GM19324 (cell line): ENCODE data around the gene NOTCH4.
"Not testable (repeated sequence)": the region's sequence is repeated elsewhere in the genome, so short reads cannot be mapped to it uniquely, and the experiment has no call there.

Experiments used
- ATAC-seq: cut with Tn5 transposase; IDR thresholded peaks from one replicate; pipeline ENCODE4 v1.9.1; 2021; ENCODE audit warnings: mild to moderate bottlenecking, moderate library complexity; ENCODE audit not compliant: unreplicated experiment, low FRiP score

The NOTCH4 gene

DNA sequence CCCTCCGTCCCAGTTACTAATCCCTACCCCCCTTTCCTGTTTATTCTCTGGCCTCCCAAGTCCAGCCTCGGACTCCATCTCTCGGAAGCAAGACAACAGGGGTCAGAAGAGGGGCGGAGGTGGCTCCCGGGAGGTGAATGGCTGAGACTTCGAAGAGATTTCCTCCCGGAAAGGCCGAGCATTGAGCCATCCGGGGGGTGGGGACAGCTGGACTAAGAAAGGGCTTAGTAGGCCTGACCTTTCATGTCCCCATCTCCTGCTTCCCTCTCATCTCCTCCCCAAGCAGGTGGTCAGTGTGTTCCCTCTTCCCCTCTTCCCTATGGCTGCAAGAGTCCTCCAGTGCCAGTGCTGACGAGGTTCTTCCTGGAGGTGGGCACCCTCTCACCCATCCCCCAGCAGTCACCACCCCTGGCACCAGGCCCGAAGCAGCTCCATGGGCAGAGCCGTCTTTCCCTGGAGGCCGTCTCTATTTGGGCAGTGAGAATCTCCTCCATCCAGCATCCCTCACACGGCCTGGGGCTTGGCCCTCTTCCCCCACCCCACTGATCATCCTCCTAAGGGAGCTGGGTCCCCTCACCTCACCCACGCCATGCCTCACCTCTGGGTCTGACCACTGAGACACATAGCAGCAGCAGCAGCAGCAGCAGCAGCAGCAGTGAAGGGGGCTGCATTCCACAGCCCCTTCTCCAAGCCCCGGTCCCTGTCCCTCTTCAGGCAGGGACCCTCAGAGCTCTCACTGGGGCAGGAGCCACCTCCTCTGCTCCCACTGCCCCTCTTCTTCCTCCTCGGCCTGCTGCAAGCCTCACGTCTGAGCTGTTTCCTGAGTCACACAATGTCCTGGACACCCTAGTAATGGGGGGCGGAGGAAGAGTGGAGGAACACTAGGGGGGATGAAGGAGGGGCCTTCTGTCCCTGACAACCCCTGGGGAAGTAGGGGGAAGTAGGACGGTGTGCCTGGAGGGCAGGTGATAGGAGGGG is at the start of gene NOTCH4:
Gene NOTCH4, minus strand, starts transcription at position 810 of the 978 bp plus-strand sequence. Its CDS starts 139 bp downstream, at position 671.
- no peak for ATAC-seq

DNA sequence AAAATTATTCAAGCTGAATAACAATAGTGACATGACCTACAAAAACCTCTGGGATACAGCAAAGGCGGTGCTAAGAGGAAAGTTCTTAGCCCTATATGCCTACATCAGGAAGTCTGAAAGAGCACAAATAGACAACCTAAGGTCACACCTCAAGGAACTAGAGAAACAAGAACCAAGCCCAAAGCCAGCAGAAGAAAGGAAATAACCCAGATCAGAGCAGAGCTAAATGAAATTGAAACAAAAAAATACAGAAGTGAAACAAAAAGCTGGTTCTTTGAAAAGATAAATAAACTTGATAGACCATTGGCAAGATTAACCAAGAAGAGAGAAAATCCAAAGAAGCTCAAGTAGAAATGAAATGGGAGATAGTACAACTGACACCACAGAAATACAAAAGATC is 47.6 kb upstream of the NOTCH4 start:
- no peak for ATAC-seq

DNA sequence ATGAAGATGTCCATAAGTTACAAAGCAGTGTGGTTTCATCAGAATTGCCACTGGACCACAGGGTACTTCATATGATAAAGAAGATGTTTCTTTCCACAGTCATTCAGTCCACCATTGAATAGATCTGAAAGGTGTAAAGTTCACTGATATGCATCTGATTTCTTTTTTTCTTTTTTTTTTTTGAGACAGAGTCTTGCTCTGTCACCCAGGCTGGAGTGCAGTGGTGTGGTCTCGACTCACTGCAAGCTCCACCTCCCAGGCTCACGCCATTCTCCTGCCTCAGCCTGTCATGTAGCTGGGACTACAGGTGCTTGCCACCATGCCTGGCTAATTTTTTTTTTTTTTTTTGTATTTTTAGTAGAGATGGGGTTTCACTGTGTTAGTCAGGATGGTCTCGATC is 44.6 kb upstream of the NOTCH4 start:
- not testable (repeated sequence) for ATAC-seq

DNA sequence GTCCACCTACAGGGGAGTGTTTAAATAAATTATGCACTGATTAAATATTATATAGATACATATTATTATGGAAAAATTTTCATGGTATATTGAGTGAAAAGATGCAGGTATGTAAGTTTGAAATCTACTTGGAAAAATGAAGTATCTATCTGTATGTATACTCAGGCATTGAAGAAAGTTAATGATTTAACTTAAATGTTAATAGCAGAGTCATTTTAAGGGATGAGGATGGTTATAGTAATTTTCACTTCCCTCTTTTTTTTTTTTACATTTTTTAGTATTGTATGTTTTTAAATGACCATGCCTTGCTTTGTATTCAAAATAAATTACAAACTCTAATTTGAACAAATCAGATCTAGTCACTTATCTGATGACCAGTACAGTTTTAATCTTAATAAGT is 43.2 kb upstream of the NOTCH4 start:
- ATAC-seq, result no peak

DNA sequence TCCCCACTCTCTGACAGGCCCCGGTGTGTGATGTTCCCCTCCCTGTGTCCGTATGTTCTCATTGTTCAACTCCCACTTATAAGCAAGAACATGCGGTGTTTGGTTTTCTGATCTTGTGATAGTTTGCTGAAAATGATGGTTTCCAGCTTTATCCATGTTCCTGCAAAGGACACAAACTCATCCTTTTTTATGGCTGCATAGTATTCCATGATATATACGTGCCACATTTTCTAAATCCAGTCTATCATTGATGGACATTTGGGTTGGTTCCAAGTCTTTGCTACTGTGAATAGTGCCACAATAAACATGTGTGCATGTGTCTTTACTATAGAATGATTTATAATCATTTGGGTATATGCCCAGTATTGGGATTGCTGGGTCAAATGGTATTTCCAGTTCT is 33.4 kb upstream of the NOTCH4 start:
- ATAC-seq, result not testable (repeated sequence)

DNA sequence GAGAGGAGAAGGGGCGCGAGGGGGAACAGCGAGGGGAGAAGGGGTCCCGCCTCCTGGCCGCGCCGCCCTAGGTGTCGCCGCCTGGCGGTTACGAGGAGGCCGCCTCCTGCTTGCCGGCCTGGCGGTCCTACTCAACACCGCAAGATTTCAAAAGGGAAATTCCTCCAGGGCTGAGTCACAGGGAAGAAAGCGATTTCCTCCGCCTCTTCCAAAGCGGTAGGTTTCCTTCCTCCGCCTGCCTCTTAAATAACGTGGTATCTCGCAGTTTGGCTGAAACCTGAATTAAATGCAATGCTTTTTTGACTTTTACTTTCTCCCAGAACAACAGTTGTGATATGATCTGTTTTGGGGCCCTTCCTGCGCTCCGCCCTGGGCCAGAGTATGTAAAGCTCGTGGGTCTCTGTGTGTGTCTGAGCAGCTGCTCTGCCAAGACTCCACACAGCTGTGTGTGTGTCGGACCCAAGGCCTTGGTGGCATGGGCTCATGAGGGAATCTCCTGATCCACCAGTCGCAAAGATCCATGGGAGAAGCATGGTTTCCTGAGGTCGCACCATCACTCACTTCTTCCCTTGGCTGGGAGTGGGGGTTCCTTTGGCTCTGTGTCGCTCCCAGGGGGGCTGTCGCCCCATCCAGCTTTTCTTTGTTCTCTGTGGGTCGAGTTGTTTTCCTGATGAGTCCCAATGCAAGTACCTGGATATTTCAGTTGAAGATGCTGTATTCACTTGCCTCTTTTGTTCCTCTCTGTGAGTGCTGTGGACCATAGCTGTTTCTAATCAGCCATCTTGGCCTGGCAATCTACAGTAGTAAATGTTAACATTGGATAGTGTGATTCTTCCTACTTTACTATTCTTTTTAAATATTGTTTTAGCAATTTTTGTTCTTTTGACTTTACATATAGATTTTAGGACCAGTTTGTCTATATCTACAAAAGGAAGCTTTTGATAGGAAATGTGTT is 31.6 kb upstream of the NOTCH4 start:
- no peak for ATAC-seq

DNA sequence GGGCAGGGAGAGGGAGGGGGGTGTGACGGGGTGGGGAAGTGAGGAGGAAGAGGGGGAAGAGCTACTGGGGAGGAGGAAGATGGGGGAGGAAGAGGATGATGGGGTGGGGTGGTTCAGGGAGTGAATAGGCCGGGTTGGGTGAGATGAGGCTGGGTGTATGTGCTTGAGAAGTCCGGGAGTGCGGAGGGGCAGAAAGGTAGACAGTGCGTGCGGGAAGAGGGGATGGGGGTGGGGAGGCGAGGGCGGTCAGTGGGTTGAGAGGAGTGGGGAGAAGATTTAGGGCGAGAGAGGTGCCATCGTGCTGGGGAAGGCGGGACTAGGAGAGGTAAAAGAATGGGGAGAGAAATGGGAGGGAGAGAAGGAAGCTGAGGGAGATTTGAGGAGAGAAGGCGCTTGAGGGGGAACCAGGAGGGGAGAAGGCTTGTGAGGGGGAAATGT is 30.9 kb upstream of the NOTCH4 start:
- no peak for ATAC-seq

DNA sequence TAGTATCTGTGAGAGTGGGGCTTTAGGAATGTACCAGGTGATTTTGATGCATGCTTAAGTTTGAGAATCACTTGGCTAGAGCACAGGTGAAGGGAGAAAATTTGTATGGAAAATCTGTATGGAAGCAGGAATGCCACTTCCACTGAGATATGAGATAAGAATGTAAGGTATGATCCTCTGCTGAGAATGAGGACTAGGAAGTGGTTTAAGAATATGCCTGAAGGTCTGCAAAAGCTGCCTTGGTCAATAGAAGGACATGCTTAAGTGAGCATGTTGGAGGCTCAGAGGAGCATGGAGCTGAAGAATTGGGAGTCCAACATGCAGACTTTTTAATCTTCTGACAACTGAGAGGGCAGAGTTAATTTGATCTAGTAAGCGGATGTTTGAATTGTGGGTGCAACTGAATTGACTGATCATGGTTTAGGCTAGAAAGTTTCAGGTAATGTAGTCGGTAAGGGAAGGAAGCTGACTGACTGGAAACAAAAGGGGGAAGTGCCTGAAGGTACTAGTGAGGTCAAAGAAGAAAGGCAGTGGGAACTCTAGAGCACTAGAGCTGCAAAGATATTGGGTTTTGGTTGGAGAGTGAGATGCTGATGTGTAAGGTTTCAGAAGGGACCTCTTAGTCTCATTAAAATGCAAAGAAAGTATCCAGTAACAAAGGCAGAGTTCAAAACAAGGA is 28.6 kb upstream of the NOTCH4 start:
- no peak for ATAC-seq

DNA sequence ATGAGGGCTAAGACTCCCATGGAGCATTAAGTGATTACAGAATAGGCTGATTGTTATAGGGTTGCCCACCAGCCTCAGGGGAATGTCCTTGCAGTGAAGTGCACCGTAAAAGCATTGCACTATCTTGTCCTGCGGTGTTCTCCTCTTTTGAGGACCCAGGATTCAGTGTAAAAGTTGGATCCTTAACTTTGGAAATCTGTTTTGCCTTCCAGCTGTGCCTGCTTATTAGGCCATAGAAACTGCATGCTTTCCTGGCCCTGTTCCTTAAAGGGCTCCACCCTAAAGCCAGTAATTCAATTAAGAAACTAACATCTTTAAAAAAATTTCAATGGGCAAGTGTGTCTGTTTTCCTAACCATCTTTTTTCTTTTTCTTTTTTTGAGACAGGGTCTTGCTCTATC is 25.4 kb upstream of the NOTCH4 start:
- no peak for ATAC-seq

DNA sequence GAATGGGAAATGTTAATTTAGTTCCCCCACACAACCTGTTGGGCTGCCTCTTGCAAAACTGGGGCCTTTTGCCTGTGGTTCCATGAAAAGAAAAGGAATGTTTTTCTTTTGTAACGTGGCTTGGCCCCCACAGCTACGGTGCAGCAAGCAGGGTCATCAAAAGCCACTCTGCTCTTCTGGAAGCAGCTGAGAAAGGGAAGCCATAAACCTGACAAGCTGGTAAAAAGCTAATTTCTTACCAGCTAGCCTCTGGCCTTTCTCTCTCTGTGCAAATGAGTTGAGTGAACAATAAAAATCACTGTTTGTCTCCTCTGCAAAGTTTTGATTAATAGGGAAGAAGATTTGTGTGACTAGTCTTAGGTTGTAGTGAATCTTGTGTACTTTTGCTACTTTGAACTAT is 23.5 kb upstream of the NOTCH4 start:
- no peak for ATAC-seq

DNA sequence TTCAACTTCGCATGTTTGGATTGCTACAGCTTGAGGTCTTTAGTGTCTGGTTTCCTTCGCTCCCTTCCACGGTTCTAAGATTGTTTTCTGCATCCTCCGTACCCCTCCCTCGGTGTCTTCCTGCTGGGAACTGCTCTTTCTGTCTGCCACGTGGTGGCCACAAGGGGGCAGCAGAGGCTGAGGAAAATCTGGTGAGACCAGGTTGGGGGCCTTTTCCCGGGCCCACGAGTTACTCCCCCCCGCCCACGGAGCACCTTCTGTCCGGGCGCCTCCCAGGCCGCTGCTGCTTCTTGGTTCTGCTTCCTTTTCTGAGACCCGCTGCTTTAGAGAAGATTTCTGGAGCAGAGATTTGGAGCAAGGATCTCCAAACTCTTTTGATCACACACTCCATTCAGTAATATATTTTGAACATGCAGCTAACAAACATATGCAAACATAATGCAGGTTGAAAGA is 21.1 kb upstream of the NOTCH4 start:
- no peak for ATAC-seq

DNA sequence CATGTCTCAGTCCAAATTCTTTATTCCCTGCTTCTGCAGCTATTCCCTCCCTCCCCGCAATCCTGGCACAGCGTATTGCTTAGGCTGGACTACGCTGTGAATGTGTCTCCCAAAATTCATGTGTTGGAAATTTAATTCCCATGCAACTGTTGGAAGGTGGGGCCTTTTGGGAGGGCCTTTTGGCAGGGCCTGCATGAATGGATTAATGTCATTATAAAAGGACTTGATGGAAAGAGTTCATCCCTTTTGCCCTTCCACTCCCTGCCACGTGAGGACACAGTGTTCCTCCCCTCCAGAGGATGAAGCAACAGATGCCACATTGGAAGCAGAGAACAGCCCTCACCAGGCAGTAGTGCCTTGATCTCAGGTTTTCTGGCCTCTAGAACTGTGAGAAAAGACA is 20.4 kb upstream of the NOTCH4 start:
- ATAC-seq, result no peak

DNA sequence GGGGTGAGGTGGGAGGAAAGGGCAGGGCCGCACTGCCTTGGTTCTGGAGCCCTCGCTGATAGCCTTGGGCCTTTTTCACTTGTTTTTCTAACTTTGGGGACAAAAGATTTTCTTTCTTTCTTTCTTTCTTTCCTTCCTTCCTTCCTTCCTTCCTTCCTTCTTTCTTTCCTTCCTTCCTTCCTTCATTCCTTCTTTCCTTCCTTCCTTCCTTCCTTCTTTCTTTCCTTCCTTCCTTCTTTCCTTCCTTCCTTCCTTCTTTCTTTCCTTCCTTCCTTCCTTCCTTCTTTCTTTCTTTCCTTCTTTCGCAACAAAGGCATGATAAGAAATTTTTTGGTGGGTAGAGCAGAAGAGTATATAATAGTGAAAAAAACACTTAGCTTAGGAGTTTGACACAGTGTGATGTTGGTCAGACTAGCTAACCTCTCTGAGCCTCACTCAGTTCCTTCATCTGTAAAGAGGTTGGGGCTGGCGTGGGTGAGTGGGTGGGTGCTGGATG is 18.5 kb upstream of the NOTCH4 start:
- not testable (repeated sequence) for ATAC-seq

DNA sequence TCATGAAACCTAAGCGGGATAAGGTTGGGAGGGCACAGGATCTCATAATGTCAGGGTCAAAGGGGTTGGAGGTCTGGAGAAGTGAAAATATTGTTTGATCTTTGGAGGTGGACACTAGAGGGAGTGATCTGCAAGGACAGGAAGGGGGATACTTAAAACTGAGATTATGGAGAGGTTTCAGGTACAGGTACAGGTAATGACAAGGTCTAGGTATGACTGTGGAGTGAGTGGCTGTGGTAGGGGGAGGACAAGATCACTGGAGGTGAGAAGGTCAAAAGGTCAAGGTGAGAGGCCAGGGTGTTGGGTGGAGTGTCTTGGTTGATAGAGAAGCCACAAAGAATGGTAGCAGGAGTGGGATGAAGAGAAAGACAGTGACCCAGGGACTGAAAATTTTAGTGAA is 16.8 kb upstream of the NOTCH4 start:
- no peak for ATAC-seq

DNA sequence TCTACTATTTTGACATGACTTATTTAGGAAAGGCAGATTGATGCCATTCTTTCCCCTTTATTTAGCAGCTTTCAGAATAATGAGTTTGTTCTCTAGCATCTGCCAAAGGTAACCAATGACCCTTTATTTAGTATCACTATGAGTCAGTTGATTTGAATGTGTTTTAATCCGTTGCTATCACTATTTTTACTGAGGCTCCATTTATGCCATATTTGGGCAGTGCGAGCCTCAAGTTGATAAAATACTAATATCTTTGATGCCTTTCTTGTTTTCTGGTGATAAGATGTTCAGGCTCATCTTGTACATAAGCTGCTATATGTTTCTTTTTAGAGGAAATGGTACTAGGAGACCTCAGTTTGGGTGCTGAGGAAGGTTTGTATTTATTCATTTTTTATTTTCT is 15.6 kb upstream of the NOTCH4 start:
- no peak for ATAC-seq

DNA sequence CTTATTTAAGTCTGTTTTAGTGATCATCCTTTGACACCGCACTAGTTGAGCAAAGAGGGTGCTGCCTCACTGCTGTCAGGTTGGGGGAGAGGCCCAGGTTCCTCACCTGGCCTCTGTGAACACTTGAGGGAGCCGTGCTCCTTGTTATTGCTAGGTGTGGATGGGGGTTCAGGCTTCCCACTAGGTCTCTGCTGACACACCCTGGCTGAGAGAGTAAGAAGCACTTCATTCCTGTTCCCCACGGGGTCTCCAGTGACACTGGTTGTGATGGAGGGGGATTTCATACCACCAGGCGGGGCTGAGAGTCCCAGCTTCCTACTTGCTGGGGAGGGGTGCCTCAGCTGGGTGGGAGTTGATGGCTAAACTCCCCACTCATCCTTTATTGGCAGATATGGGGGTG is 11.1 kb upstream of the NOTCH4 start:
- no peak for ATAC-seq

DNA sequence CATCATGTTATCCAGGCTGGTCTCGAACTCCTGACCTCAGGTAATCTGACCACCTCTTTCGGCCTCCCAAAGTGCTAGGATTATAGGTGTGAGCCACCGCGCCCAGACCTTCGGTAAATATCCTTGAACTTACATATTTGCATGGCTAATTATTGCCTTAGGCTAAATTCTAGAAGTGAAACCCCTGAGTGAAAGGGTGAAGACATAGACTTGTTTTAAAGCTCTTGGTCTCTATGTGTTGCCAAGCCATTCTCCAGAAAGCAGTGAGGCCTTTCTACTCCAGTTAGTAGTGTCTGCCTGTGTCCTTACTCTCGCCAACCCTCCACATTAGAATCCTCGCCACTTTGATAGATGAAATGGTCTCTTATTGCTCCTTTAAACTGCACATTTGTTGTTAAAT is 2.6 kb upstream of the NOTCH4 start:
- ATAC-seq, result no peak

DNA sequence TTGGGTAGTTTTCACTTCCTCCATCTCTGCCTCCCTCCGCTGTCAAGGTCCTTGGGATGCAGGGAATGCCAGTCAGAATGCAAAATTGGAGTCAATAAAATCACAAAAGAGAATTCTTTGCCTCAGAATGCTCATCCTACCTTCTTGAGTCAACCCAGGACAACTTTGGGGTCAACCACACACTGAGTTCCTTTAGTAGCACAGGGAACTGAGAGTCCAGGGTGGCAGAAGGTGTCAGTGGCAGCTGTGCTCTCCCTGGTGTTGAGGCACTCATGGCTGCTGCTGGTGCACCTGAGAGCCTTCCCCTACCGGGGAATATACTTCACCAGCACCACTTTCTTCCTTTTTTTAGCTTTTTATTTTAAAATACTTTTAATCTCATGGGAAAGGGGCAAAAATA is 829 bp upstream of the NOTCH4 start:
- ATAC-seq, result peak; percentile 46

DNA sequence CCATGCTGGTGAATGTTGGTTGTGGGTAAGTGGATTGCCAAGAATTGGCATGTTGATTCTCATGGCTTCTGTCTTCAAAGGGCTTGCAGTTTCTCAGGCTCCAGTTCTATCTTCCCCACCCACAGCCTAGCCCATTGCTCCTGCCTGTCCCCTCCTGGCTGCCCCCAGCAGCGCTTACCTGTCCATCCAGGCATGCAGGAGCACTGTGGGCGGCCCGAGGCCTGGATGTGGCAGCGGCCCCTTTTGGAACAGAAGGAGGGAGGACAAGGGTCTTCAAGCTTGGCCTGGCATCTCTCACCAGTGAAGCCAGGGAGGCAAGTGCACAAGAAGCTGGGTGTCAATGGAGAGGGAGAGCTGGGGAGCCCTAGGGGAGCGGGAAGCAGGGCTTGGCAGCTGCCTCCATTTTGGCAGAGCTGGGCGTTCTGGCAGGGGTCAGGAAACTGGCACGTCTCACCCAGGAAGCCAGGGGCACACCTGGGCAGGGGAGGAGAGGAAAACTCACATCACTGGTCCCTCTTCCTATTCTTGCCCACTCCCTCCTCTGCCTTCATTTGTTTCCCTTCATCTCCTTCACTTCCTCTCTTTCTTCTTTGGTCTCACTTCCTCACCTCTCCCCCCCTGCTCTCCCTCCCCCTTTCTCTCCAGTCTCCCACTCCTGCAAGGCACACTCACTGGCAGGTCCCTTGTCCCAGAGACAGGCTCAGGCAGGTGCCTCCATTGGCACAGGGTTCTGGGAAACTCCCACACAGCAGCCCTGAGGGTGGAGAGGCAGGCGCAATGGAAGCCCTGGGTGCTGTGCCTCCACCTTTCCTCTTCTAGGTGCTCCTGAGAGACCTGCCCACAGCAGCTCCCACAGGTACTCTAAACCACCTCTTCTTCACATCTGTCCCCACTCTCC is 1.3 kb downstream of the NOTCH4 start:
- no peak for ATAC-seq
